Epithelial cell of esophagus (primary cell): ENCODE measurements around the gene ADCYAP1.
A peak's percentile ranks its signal among the peaks of the same experiment; 100 is the strongest.
"Not testable (repeated sequence)": the region's sequence is repeated elsewhere in the genome, so short reads cannot be mapped to it uniquely, and the experiment has no call there.

Experiments
- DNase-seq: peaks from one replicate; pipeline ENCODE4 v3.0.0; 2010; ENCODE audit warnings: low read depth
- H3K4me3 ChIP-seq: 2 replicates; pipeline ENCODE4 v1.5.1; 2011; ENCODE audit warnings: mild to moderate bottlenecking, low read length, control low read depth
- CTCF ChIP-seq: IDR thresholded peaks from 2 replicates; pipeline ENCODE4 v1.5.1; 2011; ENCODE audit warnings: low read depth, mild to moderate bottlenecking, low read length, control low read depth, inconsistent platforms; ENCODE audit not compliant: insufficient read depth; ENCODE audit errors: missing control alignments

The ADCYAP1 gene

GRCh38 chr18:904218-905090 is at the start of gene ADCYAP1:
ADCYAP1 (plus strand) TSS chr18:904871; CDS start chr18:905387, 516 bp downstream.
- DNase-seq, result peak; percentile 19
- no peak for TF ChIP-seq CTCF
- H3K4me3 ChIP-seq, result no peak within 1 kb of the TSS

- no peak for DNase-seq
- no peak overlapping the region for H3K4me3 ChIP-seq
- TF ChIP-seq CTCF, result no peak
Observed at GRCh38 chr18:857986-858385, 46.7 kb upstream of the ADCYAP1 start.

- H3K4me3 ChIP-seq, result no peak overlapping the region
- peak; percentile 80 for DNase-seq
- peak; percentile 100 for TF ChIP-seq CTCF
Observed at GRCh38 chr18:864872-865273, 39.8 kb upstream of the ADCYAP1 start.

GRCh38 chr18:867257-867656 is 37.4 kb upstream of the ADCYAP1 start:
- no peak for TF ChIP-seq CTCF
- DNase-seq, result no peak
- no peak overlapping the region for H3K4me3 ChIP-seq

GRCh38 chr18:873426-873825 is 31.2 kb upstream of the ADCYAP1 start:
- not testable (repeated sequence) for DNase-seq, H3K4me3 ChIP-seq

GRCh38 chr18:875912-876311 is 28.8 kb upstream of the ADCYAP1 start:
- no peak for TF ChIP-seq CTCF
- H3K4me3 ChIP-seq, result no peak overlapping the region

GRCh38 chr18:877238-877637 is 27.4 kb upstream of the ADCYAP1 start:
- DNase-seq, result no peak
- no peak for TF ChIP-seq CTCF
- H3K4me3 ChIP-seq, result no peak overlapping the region

More at GRCh38 chr18:875912-876311, 28.8 kb upstream of the ADCYAP1 start:
- no peak for DNase-seq
